Activated CD4-positive, alpha-beta T cell treated with anti-CD3 and anti-CD28 coated beads, Interleukin-2, Interleukin-4, amounts not matched to agents 100 ng/mL and 50 ng/mL, durations not matched to agents 16 hours and 8 hours (primary cell): Measurements from ENCODE around the gene AP2A2.

Experiments
- DNase-seq: peaks from one replicate; pipeline ENCODE4 v3.0.0-alpha.2; 2020; ENCODE audit warnings: low spot score

AP2A2 gene

DNA sequence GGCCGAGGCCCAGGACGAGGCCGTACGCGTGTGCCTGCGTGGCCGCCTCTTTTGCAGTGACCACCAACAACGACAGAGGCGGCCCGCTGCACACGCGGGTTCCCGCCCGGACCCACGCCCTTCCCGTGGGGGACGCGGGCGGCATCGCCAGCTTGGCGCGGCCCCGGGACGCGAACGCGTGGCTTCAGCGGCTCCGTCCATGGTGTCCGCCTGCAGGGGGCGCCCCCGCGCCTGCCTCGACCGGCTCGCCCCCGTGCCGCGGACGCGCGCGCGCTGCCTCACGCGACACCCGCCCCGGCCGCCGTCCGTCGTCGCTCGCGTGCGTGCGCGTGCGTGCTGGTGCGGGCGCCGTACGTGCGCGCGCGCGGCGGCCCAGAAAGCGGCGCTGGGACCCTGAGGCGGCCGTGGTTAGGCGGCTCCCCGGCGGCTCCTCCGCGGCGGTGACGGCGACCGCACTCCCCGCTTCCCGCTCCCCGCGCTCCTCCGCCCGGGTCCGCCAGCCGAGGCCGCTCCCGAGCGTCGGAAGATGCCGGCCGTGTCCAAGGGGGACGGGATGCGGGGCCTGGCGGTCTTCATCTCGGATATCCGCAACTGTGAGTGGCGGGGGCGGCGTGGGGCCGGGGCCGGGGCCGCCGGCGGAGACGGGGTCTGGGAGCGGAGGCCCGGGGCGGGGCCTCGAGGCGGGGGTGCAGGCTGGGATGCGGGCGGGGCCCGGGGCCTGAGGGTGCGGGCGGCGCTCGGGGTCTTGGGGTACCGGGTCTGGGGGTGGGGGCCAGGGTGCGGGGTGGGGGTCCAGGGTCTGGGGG lies at the start of gene AP2A2:
Gene AP2A2 (plus strand): TSS at position 375 of the 806 bp plus-strand sequence. CDS start 152 bp downstream, at position 527.
- peak; percentile 89 for DNase-seq

DNA sequence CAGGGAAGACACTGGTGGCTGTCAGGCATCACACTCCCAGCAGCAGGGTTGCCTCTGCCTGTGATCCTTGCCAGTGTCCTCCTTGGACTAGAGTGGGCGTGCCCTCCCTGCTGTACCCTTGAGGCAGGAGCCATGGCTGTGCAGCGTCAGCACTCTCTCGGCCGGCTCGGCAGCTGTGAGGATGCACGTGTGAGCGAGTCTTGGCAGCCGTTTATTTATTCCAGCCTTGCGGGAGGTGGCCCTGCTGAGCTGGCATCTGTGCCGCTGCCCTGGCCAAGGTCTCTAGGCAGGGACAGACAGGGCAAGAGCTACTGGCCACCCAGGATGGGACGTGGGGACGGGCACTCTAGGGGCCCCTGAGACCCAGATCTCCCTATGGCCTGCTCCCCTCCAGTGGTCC lies 49.1 kb upstream of the AP2A2 start:
- DNase-seq: no peak

DNA sequence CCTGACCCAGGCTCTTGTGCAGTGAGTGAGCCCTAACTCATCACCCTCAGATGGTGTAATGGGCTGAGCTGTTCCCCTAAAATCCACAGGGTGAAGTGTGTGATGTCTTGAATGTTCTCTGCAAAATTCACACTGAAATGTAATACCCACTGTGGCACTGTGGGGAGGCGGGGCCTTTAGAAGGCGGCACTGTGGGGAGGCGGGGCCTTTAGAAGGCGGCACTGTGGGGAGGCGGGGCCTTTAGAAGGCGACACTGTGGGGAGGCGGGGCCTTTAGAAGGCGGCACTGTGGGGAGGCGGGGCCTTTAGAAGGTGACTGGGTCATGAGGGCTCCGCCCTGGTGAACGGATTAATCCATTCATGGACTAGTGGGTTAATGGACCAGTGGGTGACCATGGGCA lies 48.1 kb upstream of the AP2A2 start:
- peak; percentile 15 for DNase-seq

DNA sequence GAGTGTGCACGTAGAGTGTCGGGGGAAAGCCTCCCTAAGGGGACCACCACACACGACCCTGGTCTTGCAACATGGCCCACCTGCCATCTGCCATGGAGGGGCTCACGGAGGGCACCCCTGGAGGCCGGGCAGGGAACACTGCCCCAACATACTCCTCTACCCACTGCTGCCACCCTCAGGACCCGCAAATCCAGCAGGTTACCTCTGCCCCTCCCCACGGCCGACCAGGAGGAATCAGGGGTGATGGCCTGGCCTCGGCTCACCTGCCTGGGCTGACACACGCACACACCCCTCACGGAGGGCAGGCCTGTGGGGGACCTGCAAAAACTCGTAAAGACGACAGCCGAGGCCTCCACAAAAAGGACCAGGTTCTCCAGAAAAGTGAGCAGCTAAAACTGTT lies 45.2 kb upstream of the AP2A2 start:
- DNase-seq: no peak

DNA sequence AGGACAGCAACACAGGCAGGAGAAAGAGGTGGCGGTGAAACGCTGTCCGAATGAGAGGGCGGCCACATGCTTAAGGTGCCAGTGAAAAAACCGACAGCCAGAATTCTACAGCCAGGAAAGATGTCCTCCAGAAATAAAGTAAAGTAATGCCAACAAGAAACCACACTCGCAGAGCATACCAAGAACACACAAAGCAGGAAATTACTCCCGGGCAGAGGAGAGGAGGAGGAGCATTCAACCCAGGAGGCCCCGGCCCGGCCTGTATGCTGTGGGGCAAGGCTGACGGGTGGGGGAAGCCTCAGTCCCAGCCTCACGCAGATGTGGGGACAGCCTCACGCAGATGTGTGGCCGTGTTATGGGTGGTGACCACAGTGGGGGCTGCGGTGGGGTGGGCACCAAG lies 43.1 kb upstream of the AP2A2 start:
- no peak for DNase-seq

DNA sequence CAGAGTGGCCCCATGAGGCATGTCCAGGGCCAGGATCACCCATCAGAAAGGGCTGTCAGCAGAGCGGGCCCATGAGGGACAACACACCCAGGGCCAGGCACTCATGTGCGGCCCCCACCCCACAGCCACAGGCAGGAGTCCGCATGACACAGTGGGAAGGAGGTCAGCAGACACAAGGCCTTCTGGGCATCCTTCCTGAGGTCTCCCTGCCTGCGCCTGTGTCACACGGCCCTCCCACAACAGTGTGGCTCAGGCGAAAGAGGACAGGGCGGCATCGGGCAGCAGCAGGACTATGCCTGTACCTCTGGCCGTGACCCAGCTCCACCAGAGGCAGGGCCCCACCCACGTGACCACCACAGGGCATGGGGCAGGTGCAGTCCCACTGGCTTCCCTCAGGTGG lies 42.1 kb upstream of the AP2A2 start:
- no peak for DNase-seq

DNA sequence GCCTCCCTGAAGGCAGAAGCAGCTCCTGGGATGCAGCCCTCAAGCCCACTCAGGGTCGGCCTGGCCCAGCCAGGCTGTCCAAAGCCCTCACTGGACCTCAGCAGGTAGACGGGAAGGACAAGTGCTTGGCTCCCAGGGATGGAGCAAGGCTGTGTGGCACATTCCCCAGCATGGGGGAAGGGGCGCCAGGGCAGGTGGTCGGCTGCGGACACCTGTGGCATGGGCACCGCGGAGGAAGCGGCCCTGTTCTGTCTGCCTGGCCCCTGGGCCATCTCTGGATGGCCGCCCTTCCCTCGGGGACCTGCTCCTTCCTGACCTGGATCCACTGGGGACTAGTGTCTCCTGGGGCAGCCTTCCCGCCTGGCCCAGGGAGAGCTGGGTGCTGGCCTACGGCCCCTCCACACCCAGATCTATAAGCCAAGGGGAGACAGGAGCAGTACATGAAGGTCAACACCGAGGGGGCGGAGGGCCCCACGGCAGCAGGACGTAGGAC lies 41.0 kb upstream of the AP2A2 start:
- no peak for DNase-seq

DNA sequence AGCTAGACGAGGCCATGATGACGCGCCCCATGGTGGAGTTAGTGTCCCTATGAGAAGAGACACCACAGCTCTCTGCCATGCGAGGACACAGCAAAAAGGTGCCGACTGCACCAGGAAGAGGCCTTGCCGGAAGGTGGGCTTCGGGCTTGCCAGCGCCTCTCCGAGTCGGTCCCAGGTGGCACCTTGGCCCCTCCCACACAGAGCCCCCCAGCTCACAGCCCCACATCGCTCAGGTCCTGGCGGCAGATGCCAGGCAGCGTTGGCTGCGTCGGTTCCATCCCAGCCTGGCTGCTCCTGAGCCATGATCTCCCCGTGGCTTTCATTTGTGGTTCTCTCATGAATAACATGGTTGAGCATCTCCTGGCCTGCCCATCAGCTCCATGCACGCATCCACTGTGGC lies 39.1 kb upstream of the AP2A2 start:
- no peak for DNase-seq

DNA sequence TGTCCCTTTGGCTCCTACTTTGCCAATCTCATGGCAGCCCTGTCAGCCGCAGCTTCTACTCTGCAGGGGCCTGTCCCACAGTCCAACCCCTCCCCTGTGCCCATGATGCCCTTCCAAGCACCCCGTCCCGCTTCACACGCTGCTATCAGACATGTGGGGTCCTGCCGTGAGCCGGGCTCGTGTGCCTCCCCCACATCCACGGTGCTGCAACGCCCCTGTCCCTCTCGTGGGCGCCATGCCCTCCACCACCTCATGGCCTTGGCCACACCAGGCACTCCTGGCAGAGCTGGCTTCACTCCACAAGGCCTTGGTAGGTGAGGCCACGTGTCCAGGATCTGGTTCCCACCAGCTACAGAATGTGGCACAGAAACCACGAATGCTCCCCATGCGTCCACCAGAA lies 38.1 kb upstream of the AP2A2 start:
- DNase-seq: no peak

DNA sequence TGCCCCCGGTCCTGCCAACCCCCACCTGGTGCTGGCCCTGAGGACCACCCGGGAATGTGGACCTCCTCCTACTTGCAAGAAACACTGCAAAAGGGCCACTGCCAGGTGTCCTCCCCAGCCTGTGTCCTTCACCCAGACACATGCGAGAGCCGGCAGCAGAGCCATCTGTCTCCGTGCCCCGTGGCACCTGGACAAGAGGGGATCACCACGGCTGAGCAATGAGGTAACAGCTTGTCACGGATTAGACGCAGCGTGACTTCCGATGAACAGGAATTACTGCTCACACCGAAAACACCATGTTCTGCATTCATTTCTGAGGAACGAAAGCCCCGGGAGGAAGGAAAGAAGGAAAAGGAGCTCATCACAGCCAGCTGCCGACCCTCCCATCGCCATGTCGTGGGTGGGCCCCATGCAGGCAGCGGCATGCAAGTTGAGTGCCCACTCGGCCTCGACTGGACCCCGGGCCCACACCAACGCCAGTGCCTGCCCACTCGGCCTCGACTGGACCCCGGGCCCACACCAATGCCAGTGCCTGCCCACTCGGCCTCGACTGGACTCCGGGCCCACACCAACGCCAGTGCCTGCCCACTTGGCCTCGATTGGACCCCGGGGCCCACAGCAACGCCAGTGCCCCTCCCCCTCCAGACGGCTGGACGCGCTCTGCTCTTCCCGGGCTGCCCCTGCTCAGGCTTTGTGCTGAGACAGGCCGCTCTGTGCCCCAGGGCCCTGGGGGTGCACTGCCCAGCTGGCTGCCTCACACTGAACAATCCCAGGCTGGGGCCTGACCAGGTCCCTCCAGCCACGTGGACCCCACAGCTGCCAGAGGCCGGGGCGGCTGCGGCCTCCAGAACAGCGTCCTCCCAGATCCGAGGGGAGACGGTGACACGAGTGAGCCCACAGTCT lies 37.1 kb upstream of the AP2A2 start:
- DNase-seq: no peak

DNA sequence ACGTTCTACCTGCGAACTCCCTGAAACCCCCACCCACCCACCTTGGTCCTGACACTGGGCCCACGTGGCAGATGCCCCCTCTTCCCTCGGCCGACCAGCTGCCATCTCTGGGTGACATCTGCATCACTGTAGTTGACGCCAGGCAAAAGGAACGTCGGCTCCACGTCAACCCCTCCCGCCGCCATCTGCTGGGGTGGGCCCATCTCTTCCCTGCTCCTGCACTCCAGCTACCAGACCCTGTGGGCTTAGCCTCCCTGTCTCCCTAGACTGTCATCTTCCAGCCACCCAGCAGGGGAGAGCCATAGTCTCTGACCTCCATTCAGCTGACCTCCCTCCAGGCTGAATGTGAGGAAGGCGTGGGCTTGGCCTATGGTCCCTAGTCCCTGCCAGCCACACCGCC lies 36.4 kb upstream of the AP2A2 start:
- DNase-seq: no peak

DNA sequence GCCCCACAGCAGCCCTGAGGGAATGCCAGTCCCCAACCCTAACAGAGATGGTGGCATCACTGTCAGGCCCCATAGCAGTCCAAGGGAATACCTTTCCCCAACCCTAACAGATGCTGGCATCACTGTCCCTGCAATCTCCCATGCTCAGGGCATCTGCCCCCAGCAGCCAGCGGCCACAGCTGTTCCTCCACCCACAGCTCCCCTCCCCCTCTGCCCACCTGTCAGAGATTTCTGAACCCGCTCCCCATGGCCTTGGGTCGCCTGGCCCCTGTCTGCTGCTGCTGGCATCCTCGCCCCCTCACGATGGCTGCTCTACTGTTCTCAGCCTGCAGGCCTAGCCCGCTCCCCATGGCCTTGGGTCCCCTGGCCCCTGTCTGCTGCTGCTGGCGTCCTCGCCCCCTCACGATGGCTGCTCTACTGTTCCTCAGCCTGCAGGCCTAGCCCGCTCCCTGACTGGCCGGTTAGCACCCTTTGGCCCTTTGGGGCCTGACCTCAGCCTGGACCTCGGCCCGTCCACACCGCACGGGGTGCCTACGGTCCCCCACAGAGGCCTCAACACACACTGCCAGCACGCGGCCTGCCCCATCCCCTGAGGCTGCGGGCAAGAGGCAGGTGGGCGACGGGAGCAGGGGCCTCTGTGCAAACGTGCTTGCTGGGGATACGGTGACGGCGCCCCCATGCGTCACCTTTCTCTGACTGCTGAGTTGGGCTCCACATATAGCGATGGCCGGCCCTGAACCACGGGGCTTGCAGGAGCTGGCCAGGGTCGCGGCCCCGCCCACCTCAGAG lies 35.8 kb upstream of the AP2A2 start:
- no peak for DNase-seq

DNA sequence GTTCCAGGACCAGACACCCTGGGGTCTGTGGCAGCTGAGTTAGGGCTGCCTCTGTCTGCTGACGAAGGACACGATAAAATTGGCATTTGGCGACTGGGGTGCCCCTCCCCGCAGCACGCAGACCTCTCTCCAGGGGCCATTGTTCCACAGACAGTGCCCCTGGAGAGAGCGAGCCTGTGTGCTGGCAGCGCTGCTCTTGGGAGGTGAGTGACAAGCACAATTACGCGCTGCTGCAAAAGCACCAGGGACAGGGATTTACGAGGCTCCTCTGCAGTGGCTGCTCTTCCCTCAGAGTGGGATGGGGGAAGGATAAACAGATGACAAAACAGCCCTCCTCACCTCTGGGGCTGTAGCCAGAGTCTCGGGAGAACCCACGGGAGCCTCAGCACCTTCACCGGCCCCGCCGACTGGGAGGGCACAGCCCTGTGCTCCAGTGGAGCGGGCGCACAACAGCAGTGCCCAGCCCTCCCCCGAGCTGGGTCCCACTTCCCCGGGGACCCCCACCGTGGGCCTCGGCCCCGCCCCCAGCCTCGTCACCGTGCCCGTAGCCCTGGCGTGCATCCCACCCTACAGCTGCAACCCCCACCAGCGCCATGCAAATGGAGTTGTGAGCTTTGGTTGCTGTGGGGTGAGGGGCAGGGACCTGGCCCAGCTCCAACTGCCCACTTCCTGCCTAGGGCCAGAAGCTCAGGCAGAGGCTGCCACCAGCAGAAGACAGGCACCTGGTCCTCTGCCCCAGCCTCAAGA lies 34.7 kb upstream of the AP2A2 start:
- DNase-seq: no peak

DNA sequence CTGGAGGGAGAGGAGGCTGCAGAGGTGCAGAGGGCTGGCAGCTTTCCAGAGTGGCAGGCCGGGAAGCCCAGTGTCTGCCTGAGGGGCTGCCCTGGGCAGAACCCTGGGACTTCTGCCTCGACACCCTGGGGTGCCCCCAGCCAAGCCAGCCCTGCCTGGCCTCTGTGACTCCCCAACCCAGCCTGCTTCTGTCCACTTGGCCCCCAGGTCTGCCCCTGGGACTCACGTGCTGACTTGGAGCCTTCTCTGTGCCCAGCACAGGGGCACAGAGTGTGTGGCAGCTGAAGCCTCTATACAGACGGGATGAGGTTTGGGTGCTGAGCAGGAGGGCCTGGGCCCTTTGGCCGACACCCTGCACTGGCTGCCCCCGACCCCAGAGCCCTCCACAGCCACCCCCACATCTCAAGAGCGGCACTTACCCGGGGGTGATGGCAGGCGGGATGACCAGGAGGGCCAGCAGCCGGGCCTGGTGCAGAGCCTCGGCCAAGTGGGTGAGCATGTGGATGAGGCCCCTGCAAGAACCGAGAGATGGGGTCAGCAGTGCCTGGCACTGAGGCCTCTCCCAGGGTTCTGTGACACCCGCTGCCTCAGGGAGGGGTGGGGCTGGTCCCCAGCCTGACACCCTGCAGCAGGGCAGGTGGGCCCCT lies 32.5 kb upstream of the AP2A2 start:
- DNase-seq: no peak

DNA sequence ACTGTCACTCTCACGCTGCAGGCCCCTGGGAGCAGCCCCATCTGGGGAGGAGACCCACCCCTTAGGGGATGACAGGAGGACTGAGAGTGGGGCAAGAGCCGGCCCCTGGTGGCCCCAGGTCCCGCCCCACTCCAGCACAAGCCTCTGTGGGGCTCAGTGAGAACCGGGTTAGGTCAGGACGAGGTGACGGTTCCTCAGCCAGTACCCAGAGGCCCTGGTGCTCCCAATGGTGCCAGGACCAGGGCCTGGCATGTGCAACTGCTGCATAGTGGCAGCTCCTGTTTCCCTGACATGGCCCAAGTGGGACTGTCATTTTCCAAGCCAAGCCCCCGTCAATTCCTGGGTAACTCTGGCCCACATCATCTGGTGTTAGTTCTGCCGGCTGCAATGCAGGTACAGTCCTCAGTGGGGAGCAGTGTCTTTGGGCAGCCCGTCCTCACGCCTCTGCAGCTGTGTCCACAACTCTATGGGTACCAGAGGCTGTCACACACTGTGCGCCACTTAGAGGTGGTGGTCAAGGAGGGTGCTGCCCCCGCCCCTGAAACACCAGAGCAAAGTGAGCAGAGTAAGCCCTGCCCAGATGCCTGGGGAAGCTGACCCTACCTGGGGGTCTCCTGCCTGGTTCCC lies 31.0 kb upstream of the AP2A2 start:
- no peak for DNase-seq

DNA sequence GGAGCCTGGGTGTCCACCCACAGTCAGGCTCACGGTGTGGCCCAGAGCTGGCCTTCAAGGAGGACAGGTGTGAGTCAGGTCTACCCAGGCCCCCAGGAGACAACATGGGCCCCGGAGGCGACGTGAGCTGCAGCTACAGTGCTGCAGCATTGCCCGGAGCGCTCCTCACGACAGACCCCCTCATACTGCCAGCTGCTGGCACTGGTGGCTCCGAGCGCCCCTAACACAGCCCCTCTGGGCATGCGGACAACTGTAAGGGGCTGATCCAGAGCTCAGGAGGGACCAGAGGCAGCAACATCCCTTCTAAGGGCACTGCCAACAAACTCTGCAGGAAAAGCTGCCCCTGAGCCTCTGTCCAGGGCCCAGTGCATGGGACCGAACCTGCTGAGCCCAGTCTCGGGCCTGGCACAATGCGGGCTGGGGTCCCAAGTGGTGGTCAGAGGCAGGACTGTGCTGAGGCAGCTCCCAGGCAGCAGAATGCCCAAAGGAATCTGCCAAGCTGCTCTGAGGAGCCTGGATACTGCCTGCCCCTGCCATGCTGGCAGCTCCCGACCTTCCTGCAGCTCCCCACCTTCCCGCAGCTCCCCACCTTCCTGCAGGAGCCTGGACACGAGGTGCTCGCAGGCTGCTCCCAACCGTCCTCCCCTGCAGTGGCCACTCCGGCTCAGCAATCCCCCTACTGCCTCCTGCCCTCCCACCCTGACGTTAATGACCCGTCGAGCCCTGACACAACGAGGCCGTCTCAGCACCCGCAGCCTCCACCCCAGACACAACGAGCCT lies 30.1 kb upstream of the AP2A2 start:
- DNase-seq: no peak

DNA sequence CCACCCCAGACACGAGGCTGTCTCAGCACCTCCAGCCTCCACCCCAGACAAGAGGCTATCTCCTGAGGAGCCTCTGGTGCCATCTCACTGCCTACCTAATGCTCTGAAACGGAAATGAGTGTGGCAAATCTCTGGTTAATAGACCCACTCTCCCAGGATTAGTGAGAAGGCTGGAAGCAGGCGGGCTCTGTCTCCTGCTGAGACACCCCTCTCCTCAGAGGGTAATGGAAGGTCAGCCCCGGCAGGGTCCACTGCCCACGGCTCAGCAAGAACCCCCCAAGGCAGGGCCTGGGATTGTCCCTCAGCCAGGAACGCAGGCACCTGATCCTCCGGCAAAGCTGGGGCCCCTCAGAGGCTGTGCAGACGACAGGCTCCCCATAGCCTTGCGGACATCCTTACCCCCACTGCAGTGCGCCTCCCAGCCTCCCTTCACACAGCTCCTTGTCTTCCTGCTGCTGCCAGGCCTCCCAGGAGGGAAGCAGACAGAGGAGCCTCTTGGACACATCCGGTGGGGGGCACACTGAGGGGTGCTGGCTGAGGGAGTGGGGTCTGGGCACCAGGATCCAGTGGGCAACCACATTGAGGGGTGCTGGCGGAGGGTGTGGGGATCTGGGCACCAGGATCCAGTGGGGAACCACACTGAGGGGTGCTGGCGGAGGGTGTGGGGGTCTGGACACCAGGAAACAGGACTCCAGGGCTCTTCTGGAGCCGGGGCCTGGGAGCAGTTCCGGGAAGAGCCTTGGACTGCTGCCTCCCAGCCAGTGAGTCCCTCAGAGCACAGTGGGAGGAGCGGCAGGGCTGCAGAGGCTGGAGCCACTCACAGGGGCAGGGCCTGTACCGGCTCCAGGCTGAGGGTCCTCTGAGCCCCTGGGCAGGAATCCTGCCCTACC lies 28.2 kb upstream of the AP2A2 start:
- no peak for DNase-seq

DNA sequence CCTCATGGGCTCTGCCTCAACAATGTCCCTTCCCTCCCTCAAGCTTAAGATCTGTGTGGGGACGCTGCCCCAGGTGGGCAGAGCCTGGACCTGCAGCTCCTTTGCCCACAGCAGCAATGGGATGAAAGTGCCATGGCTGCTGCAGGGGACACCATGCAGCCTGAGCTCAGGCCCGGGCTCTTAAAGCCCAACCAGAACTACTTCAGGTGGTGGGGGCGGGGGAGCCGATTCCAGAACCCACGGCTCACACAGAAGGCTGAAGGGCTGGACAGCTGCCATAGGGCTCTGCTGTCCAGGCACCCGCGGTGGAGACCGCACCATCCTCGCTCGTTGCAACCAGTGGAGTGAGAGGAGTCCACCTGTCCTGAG lies 27.5 kb upstream of the AP2A2 start:
- DNase-seq: no peak
